HG03060 (cell line): ENCODE measurements around the gene HOXA7.

ENCODE experiments used
- ATAC-seq: cut with Tn5 transposase; IDR thresholded peaks from one replicate; pipeline ENCODE4 v1.9.1; 2021; ENCODE audit warnings: low read depth, moderate number of reproducible peaks; ENCODE audit not compliant: unreplicated experiment

The HOXA7 gene

DNA sequence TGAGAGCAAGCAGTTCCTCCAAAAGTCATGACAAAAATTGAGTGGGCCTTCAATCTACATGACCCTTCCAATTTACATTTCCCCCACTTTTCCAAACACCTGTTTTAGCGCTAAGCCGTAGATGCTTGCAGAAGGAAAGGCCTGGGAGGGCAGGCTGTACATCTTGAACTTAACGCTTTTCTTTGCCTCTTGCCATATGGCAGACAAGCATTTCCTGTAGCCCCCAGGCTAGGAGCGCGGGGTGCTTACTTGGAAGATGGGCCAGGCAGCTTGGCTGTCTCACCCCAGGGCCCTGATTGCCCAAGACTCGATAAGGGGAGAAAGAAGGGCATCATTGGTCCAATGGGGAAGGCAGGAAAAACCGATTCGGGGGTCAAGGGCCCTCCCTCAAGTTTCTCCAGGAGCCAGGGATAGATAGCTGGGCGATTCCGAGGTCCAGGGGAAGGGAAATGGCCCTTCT lies 15.9 kb upstream of the HOXA7 start:
- ATAC-seq, result no peak

- no peak for ATAC-seq
Observed at GRCh38 chr7:27171637-27172314, 15.3 kb upstream of the HOXA7 start.

- ATAC-seq, result no peak
Observed at GRCh38 chr7:27171325-27171636, 14.8 kb upstream of the HOXA7 start.

DNA sequence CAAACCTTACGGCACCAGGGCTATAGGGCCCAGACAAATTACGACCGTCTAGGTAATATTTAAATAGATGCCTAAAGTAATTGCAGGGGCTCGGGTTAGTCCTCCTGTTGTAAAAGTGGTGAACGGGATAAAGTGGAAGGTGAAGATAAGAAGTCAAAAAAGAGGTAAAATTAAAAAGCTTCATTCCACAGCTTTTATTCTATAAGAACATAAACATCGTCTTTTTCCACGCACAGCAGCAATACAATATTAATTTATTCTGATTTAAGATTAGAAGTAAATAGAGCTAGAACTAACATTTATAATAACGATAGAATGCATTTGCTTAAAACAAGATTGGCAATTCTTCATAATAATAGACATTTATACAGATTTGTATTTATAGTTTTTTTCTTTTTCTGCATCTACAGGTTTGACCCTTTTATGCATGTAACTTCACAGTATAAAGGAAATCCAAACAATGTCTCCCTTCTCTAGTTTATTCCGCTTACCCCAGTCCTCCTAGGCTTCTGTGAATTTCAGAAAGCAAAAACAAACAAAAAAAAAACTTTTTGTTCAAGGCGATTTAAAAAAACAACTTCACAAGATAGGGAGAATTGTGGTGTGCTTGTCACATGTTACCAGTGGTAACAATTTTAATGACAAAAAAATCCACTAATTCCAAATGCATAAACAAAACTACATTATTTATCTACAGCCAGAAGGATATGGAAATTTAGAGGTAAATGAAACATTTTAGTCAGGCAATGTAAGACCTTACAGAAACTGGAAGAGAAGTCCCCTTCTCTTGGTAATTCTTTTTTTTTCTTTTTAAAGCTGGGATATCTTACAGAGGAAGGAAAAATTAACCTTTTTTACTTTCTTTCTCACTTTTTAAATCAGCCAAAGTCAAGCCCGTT lies 14.2 kb upstream of the HOXA7 start:
- no peak for ATAC-seq

- ATAC-seq, result no peak
Observed at GRCh38 chr7:27169658-27170425, 13.4 kb upstream of the HOXA7 start.

GRCh38 chr7:27168265-27168947 lies 11.9 kb upstream of the HOXA7 start:
- no peak for ATAC-seq

DNA sequence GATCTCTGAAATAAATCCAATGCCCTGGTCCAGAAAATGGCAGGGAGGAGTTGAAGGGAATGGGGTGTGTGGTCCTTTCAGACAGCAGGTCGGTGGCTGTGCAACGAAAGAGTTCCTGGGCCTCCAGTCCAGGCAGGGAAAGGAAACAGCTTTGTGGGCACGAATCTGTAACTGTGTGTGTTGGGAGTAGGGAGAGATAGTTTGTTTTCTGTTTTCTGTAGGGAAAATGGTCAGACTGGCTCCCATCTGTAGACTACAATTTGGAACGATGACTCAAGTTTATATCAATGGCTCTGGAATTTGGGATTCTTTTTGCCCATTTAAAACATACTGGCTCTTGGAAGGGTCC lies 11.4 kb upstream of the HOXA7 start:
- no peak for ATAC-seq

GRCh38 chr7:27166531-27167505 lies 10.3 kb upstream of the HOXA7 start:
- no peak for ATAC-seq

- no peak for ATAC-seq
Observed at GRCh38 chr7:27165996-27166530, 9.6 kb upstream of the HOXA7 start.

GRCh38 chr7:27165089-27165995 lies 8.9 kb upstream of the HOXA7 start, which contains the start of gene HOXA9:
TSS of gene HOXA9 (minus strand) at chr7:27165537. CDS start at chr7:27165457, 80 bp downstream.
- no peak for ATAC-seq

DNA sequence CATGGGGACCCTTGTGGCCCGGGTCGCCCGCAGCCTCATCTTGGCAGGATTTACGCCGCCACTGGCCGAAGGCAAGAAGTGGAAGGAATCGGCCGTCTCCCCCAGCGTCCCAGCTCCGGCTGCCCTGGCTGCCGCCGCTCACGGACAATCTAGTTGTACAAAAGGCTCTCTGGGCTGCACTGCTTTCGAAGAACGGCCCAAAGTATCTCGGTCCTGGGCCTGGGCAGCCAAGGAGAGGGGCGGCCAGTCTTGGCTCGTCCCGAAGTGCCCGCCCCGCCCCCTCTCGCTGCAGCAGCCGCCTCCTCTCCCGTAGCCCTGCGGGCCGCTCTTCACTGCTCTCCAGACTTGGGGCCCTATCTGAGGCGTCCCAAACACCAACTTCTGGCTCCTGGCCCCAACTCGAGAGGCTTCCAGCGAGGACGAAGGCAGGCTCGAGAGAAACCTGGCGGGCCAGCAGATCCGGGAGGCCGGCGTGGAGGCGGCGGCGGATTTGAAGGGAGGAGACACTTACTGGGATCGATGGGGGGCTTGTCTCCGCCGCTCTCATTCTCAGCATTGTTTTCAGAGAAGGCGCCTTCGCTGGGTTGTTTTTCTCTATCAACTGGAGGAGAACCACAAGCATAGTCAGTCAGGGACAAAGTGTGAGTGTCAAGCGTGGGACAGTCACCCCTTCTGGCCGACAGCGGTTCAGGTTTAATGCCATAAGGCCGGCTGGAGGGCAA lies 8.1 kb upstream of the HOXA7 start:
- ATAC-seq, result no peak

- no peak for ATAC-seq
Observed at GRCh38 chr7:27164045-27164366, 7.5 kb upstream of the HOXA7 start.

- no peak for ATAC-seq
Observed at GRCh38 chr7:27163288-27164044, 7.0 kb upstream of the HOXA7 start.

- ATAC-seq, result no peak
Observed at GRCh38 chr7:27162561-27163287, 6.2 kb upstream of the HOXA7 start.

GRCh38 chr7:27161721-27162560 lies 5.5 kb upstream of the HOXA7 start:
- no peak for ATAC-seq
